ENCODE results near the gene DCDC2C.
"Not testable (repeated sequence)": the region's sequence is repeated elsewhere in the genome, so short reads cannot be mapped to it uniquely, and the experiment has no call there.

The DCDC2C gene

DNA sequence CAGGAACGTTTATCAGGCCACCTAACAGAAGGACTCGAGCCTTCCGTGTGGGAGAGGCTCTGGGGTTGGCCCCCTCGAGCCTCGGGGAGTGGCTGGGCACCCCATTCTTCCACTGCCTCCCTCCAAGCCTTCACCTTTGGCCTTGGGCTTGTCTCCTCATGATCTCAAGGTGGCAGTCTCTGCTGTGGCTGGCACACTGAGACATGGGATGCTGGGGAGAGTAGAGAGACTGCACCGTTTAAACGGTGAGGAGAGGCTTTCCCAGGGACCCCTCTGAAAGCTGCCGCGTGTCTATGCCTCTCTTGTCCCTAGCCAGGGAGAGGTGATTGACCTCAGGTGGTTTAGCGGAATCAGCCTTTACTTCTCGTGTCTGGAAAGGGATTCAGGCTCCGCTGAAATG is 71.0 kb downstream of the DCDC2C start:
- no peak for DNase-seq (ENCODE audit: low read depth)

DNA sequence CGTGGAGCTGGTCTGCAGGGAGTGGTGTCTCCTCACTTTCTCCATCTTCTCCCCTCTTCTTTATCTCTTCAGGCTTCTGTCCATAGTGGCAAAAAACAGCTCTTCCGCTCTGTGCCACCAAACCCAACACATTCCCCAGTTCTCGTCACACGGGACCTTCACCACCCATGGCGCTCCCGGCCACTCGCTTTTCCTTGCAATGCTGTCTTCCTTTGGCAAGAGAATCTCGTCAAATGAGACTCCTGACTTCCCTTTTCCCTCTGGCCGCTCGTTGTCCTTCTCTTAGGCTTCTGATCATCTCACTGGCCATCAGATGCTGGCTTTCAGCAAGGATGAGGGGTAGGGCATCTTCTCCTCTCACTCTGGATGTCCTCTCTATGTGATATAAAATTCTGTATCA is 72.9 kb downstream of the DCDC2C start:
- no peak for DNase-seq (ENCODE audit: low read depth)

DNA sequence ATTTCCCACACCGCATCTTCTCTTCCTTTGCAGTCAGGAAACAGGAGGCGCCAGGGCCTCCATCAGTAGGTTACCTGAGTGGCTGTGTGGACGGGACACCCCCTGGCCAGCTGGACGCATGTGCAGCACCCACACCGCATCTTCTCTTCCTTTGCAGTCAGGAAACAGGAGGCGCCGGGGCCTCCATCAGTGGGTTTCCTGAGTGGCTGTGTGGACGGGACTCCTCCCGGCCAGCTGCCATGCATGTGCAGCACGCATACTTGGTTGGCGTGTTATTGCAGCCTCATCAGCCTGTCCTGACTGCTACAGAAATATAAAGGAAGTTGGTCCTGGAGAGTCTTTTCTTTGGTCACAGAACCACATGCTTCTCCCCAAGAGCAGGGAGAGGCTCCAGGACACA is 74.6 kb downstream of the DCDC2C start:
- DNase-seq (ENCODE audit: low read depth) = no peak

DNA sequence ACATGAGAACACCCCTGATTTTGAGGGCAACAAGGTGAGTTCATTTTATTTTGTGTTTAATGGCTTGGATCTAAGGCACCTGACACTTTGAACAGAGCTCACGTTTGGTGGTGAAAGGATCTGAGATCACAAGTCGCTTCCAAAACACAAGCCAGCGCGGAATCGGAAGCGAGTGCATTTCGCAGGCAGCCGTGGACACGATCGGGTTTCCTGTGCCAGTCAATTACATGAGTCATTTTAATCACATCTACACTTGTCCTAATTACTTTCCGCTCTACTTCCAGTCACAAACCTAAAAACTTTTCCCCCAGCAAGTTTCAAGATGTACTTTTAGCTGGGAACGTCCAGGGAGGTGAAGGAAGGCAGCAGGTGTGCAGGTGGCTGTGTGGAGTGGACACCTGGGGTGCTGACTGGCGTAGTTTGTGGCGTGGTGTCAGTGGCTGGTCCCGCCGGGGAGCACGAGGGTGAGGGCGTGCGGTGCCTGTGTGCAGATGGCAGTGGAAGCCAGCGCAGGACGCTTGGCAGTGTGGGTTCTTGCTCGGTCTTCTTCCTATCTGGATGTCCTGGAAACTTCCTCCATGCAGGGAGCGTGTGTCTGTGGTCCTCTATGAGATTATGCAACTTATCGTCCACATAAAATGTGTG is 75.6 kb downstream of the DCDC2C start:
- no peak for DNase-seq (ENCODE audit: low read depth)

DNA sequence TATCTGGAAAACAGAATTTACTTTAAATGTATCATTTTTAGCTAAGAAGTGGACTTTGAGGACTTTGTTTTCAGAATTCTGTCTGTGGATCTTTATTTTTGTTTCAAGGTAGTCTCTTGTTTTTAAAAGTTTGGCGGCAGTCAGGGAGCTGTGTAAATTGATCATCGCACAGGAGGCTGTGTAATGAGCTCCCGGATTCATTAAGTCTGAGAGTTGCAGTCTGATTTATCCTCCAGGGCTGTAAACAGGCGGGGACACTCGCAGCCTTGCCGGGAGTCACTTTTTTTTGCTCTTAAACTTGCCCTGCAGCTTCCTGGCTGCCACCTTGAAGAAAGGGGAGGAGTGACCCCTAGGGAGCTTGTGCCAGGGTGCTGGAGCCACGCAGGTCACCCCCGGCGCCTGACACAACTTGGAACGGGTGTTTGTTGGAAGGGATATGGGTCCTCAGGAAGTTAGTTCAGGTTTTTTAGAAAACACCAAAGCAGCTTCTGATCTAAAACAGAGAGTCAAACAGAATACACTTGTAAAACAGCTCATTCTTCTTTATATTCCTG is 76.2 kb downstream of the DCDC2C start:
- no peak for DNase-seq (ENCODE audit: low read depth)

DNA sequence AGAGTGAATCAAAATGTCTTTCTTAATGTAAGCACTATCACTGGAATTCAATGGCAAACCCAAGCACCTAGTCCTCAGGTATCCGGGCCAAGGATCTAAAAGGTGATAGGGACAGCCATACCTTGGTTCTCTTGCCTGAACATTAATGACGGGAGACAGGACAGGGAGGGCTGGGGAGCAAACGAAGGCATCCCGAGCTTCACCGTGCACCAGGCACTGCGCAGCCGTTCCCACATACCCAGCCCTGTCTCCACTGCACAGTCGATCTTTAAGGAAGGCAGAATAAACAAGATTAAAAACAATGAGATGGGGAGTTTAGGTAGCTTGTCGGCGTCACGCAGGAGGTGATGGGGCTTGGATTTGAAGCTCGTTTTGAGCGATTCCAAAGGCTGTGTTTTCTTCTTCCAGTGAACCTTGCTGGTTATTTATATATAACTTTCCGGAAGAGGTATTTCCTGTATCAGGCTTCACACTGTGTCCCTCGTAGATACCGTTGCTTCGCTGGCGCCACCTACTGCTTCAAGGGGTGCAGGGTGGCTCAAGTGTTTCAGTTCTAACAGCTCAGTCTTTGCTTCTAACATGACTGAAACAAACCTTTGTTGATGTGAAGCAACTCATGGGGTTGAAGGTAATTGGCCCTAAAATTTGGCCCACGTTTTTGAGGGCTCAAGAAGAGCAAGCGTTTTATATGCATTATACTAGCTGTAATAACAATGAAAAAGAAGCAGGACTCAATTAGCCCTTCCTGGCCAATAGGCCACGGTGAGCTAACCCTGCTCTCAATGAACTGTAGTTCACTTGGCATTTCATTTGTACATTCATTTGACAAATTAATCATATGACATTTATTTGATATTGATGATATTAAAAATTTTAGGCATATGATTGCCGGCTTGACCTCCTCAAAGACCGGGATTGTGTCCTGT is 77.4 kb downstream of the DCDC2C start:
- peak; percentile 7 for DNase-seq (ENCODE audit: low read depth)

DNA sequence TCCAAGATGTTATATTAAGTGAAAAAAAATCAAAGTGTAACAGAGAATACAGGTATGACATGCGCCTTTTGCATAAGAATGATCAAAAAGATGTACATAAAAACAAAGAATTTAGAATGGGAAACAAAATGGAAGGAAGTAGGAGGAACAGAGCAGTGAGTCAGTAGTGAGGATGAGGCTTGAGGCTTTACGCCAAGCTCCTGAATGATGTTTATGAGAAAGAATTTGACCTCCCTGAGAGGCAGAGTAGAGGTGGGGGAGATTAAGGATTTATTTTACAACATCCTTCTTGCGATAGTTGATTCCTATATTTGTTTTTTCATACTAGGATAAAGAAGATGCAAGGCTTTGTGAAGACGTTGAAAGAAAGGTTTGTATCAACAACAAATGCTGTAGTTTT is 81.4 kb downstream of the DCDC2C start:
- no peak for DNase-seq (ENCODE audit: low read depth)

DNA sequence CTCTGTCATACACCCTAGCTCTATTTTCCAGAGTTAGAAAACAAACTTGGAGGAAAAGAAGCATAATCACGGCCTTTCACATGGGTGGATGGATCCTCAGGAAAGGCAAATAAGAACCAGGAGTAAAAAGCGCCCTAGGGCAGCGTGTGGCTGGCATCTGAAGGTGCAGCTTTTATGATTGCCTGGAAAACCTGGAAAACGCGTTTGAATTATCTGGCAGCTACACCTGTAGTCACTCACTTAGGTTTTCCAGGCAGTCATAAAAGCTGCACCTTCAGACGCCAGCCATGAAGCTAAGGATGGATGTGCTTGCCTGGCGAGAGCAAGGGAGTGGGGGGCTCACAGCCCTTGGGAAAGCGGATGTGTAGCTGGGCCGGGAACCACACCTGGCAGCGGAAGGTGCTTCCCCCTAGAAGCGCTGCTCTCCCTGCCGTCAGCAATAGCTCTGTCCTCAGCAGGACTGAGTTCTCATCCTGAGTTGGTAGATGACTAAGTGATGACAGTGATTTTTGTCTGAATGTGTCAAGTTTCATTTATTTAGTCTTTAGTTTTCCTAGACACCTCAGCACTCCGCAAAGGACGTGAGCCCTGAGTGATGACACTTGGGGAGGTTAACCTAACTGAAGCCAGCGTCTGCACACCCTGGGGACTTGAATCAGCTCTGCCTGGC is 82.0 kb downstream of the DCDC2C start:
- DNase-seq (ENCODE audit: low read depth) = no peak

DNA sequence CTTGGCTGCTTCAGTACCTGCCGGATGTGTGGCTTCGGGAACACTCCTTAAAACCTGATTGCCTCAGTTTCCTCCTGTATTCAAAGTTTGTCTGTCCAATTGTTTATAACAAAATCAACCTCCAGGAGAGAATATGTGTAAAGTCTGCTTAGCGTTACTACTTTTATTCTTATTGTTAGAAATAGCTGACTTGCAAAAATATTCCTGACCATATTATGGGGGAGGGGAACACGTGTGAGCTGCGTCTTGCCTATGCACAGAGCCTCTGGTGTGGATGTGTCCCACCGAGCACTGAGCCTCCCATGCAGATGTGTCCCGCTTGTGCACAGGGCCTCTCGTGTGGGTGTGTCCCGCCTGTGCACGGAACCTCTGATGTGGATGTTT is 82.5 kb downstream of the DCDC2C start:
- DNase-seq (ENCODE audit: low read depth) = no peak

DNA sequence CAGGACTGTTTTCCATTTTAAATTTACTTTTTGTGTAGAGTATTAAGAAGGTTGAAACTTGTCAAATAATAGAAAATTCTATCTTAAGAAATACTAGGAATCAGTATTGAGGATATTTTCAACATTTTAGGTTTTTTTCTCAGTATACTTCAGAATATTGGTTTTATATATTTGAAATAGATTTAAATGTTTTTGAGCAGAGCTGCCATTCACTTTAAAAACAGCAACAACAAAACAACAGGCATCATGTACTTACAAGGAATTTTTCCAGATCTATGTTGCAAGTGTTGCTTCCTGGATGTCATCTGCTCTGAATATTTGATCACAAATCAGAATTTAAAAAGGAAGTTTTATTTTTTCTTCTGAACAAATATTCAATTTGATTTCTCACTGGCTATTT is 84.4 kb downstream of the DCDC2C start:
- no peak for DNase-seq (ENCODE audit: low read depth)

DNA sequence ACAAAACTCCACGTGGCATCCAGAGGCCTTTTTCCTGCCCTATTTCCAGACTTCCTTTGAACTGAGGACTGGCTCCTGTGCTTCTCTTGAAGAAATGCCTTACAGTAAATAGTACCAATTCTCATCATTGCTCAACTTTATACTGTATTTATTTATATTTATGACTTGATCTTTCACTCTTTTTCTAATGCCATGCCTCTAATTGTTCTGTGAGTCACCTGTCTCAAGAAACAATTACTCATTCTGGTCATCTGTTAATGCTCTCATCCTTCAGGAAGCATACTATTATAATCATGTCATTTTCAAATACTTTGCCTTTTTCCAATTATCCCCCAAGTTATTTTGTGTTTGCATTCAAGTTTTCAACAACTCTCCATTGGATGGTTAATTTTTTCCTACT is 85.9 kb downstream of the DCDC2C start:
- no peak for DNase-seq (ENCODE audit: low read depth)

DNA sequence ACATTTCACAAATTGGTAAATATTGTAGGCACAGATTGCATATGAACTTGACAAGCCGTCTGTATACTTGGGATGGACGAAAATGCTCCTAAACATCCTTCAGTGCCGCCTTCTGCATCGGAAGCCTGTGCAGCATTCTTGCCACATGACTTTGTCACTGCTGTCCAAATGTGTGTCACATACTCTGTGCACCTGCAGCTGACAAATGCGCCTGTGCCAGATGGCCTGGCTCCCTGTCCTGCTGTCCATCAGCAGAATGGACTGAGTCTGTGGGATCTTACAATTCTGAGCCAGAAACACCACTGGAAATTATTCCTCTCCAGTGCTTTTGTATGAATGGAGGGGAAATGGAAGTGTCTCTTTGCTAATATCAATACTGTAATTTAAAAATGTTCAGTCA is 89.9 kb downstream of the DCDC2C start:
- no peak for DNase-seq (ENCODE audit: low read depth)

DNA sequence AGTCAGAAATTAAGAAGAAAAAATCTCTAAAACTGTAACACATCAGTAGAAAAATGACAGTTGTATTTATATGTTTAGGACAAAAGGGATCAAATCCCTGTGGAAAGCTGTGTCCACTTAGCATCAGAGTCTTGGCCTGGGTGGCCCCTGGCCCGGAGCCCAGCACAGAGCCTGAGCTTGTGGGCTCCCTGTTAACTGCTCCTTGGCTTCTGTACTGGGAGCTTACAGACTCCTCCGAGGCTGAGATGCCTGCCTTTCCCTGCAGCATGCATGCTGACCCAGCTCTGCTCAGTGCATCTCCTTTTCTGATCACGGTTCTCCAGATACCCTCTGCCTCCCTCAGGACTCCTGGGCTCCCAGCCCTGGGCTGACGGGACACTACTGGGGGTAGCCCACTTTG is 98.1 kb downstream of the DCDC2C start:
- no peak for DNase-seq (ENCODE audit: low read depth)

DNA sequence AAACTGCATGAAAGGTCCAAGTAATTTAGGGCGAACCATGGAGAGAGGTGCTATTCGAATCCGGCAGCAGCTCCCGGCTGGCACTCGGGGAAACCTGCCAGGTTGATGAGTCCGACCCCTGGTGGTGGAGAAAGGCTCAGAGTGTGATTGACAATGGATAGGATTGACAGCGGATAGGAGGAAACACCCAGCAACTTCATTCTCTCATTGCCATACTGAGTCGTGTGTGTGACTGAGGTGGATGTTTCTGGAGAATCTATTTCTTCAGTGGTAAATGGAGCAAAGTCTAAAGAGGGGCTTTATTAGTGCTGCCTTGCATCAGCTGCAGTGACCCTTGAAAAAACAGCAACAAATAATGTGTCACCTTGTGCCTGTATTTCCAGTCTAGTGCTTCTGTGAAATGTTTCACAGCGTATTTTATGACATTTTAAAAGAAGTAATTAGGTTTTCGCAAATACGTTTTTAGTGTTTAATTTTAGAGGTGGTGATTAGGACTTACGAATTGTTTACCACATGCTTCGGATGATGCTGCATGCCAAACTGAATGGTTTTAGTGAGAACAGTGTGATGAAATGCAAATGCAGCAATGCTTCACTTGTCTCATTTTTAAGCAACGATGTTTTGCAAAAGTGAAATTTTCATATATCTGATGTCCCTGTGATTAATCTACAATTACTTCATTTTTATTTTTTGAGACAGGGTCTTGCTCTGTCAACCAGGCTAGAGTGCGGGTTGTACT is 102.0 kb downstream of the DCDC2C start:
- DNase-seq (ENCODE audit: low read depth) = no peak

DNA sequence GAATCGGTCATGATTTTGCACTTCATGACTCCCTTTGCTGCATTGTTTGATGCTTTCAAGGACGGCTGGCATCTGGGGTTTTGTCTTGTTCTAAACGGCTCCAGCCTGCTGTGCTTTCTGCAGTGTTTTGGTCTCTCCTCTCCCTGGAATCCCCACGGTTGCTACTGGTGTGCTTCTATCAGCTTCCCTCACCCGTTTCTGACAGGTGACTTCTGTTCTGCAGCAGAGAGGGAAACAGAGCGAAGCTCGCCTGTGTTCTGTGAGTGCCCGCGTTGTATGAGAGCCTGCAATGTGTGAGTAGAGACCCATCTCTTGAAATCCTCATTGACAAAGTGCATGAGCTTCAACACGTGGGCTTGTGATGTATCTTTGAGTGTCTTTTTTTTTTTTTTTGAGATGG is 102.8 kb downstream of the DCDC2C start:
- DNase-seq (ENCODE audit: low read depth) = no peak

DNA sequence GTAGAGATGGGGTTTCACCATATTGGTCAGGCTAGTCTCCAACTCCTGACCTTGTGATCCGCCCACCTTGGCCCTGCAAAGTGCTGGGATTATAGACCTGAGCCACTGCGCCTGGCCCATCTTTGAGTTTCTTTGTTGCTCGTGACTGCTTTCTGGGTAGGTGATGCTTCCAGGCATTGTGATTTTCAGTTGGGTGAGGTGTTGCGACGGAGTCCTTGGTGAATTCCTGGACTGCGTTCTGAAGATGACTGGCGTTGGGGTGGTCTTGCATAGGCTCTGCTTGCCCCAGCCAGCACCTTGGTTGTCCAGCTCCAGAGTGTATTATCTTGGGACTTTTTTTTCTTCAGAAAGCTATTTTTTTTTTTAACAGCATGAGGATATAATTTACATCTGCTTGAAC is 103.4 kb downstream of the DCDC2C start:
- no peak for DNase-seq (ENCODE audit: low read depth)

DNA sequence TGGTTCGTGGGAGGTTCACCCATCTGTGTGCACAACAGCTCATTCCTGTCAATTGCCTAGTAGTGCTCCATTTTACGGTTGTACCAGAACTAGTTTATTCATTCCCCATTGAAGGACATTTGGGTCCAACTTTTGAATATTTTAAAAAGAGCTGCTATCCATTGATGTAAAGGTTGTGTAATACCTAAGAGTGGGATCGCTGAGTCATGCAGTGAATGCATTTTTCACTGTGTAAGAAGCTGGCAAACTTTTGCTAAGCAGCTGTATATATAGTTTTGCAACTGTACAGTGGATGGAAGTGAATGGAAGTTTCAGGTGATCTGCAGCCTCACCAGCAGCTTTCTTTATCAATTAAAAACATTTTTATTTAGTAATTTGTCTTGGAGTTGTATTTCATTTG is 104.5 kb downstream of the DCDC2C start:
- DNase-seq (ENCODE audit: low read depth) = no peak

DNA sequence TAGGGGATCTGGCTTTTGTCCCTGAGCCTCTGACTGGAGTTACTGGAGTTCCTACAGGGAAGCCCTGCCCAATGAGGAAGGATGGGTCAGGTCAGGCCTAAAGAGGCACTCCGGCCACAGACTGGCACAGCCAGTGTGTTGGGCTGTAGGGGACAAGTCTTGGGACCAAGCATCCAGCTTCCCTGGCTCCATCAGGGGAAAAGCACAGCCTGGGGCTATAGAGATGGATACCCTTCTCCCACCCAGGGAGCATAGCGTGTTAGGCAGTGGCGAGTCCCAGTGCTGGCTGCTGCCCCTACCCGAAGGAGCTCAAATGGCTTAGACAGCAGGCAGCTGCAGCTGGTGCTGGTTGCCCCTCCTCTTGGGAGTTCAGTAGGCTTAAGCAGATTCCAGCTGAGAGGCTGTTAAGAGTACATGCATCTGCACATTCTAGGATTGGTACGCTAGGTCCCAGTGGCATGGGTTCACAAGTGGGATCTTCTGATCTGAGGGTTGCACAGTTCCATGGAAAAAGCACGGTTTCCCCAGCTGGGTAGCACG is 111.4 kb downstream of the DCDC2C start:
- DNase-seq (ENCODE audit: low read depth) = no peak

DNA sequence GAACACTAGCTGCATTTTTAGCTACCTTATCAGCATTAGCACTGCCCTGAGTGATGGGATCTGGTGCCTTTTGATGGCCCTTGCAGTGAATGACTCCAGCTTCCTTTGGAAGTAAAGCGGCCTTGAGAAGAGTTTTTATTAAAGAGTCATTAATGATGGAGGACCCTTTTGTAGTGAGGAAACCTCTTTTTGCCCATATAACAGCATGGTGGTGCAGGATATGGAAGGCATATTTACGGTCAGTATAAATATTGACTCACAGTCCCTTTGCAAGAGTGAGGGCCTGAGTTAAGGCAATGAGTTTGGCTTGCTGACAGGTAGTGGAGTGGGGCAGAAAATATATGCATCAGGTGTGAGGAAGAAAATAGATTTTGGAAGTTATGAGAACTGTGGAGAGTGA is 113.8 kb downstream of the DCDC2C start:
- not testable (repeated sequence) for DNase-seq (ENCODE audit: low read depth)

DNA sequence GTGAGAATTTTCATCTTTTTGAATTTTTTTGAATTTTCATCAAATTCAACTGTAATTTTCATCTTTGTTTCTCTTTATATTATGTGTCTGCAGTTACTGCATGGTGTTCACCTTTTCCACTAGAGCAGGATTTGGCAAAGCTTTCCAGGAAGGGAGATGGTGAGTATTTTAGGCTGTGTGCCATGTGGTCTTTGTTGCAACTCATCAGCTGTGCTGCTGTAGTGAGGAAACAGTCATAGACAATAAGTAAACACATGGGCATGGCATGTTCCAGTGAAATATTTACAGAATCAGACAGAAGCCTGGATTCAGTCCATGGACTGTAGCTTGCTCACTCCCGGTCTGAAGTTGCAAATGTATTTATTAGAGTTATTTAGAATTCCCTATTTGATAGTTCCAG is 120.4 kb downstream of the DCDC2C start:
- no peak for DNase-seq (ENCODE audit: low read depth)

DNA sequence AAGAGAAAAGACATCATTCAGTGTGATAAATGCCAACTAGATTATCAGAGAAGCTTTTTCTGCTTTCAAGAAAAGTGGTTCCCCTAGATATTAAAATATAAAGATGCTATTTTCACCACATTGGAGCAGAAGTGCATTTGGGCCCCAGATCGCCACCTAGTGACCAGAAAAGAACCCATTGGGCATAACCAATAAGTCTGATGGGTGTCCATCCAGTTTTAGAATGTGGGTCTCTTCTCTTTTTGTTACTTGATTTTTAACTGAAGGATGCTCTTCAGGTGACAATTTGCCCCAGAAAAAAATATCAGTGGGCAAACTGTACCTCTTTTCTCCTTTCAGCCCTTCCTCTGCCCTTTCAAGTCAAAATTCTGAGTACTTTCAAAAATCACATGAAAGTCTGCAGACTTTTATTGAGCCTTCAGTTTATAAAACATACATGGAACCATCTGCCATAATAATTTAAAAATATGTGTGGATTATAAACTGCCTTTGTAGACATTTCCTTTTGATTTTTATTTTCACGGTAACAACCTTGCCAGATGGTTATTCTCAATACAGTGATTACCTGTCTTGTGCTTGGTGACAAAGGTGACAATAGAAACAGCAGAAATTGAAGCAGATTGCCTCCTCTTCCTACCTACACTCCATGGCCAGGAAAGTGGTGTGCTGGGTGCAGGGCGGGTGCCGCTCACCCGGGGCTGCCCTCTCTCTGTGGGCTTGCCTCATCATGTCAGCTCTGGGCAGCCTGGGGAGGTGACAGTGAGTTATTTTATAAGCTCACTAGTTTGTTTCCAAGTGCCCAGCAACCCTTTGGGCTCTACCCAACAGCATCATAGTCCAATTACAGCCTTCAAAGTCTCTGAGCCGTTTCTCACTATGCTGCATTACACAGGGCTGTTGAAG is 124.5 kb downstream of the DCDC2C start:
- DNase-seq (ENCODE audit: low read depth) = peak; percentile 5

Measured in CMK (cell line).